SU-DHL-6 (cell line): ENCODE data around the gene NBEA.

Experiments used
- EZH2phosphoT487 ChIP-seq: fragments of 200-600 bp; sonication (generic), shearing (Covaris generic); conservative IDR thresholded peaks from 2 replicates; pipeline ENCODE4 v1.6.1; 2018; ENCODE audit warnings: mild to moderate bottlenecking, antibody characterized with exemption, low read length, moderate library complexity, mixed read lengths
- TF ChIP-seq, protein P1 (sequence below): fragments of 200-600 bp; sonication (generic); IDR thresholded peaks from one replicate; pipeline ENCODE4 v1.5.1; 2017; ENCODE audit warnings: antibody characterized with exemption, mild to moderate bottlenecking, low read length, moderate library complexity; ENCODE audit not compliant: insufficient read depth, poor library complexity, severe bottlenecking

GRCh38 chr13:35057858-35058257, 115.8 kb downstream of the NBEA start:
- TF ChIP-seq, protein P1, sequence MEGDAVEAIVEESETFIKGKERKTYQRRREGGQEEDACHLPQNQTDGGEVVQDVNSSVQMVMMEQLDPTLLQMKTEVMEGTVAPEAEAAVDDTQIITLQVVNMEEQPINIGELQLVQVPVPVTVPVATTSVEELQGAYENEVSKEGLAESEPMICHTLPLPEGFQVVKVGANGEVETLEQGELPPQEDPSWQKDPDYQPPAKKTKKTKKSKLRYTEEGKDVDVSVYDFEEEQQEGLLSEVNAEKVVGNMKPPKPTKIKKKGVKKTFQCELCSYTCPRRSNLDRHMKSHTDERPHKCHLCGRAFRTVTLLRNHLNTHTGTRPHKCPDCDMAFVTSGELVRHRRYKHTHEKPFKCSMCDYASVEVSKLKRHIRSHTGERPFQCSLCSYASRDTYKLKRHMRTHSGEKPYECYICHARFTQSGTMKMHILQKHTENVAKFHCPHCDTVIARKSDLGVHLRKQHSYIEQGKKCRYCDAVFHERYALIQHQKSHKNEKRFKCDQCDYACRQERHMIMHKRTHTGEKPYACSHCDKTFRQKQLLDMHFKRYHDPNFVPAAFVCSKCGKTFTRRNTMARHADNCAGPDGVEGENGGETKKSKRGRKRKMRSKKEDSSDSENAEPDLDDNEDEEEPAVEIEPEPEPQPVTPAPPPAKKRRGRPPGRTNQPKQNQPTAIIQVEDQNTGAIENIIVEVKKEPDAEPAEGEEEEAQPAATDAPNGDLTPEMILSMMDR, result no peak
- no peak for TF ChIP-seq EZH2phosphoT487
